DOHH2 (cell line): ENCODE data around the gene USP46.

Experiments used
- H3F3A ChIP-seq: fragments of 200-600 bp; sonication (generic), shearing (Covaris generic); 2 replicates; pipeline ENCODE4 v1.6.0; 2016; ENCODE audit warnings: antibody characterized with exemption, mild to moderate bottlenecking; ENCODE audit not compliant: control insufficient read depth, insufficient read depth
- H3K27ac ChIP-seq: fragments of 200-600 bp; sonication (generic); 2 replicates; pipeline ENCODE4 v1.5.1; 2014; ENCODE audit warnings: low read depth, mild to moderate bottlenecking, low read length, moderate library complexity
- H3K27me3 ChIP-seq: fragments of 200-600 bp; sonication (generic); 2 replicates; pipeline ENCODE4 v1.6.1; 2014; ENCODE audit warnings: mild to moderate bottlenecking, low read length, mixed read lengths; ENCODE audit not compliant: control insufficient read depth
- H3K36me3 ChIP-seq: fragments of 200-600 bp; sonication (generic); 2 replicates; pipeline ENCODE4 v1.6.1; 2014; ENCODE audit warnings: mild to moderate bottlenecking, low read length, moderate library complexity, mixed read lengths; ENCODE audit not compliant: control insufficient read depth
- H3K4me1 ChIP-seq: fragments of 200-600 bp; sonication (generic); 2 replicates; pipeline ENCODE4 v1.6.1; 2014; ENCODE audit warnings: mild to moderate bottlenecking, low read length, mixed read lengths; ENCODE audit not compliant: control insufficient read depth
- H3K4me2 ChIP-seq: fragments of 200-600 bp; sonication (generic); 2 replicates; pipeline ENCODE4 v1.6.0; 2014; ENCODE audit warnings: mild to moderate bottlenecking, low read length, moderate library complexity
- H3K4me3 ChIP-seq: fragments of 200-600 bp; sonication (generic); 2 replicates; pipeline ENCODE4 v1.5.1; 2014; ENCODE audit warnings: mild to moderate bottlenecking, low read length, mixed read lengths
- H3K79me2 ChIP-seq: fragments of 200-600 bp; sonication (generic); 2 replicates; pipeline ENCODE4 v1.6.1; 2014; ENCODE audit warnings: mild to moderate bottlenecking, low read length, mixed read lengths; ENCODE audit not compliant: control insufficient read depth
- H3K9me2 ChIP-seq: fragments of 200-600 bp; sonication (generic); replicated peaks from 2 replicates; pipeline ENCODE4 v1.6.1; 2014; ENCODE audit warnings: mild to moderate bottlenecking, low read length, mixed read lengths; ENCODE audit not compliant: control insufficient read depth
- H3K9me3 ChIP-seq: fragments of 200-600 bp; sonication (generic); 2 replicates; pipeline ENCODE4 v1.6.1; 2014; ENCODE audit warnings: antibody characterized with exemption, low read length, mixed read lengths; ENCODE audit not compliant: control insufficient read depth, insufficient read depth
- H4K20me1 ChIP-seq: fragments of 200-600 bp; sonication (generic); 2 replicates; pipeline ENCODE4 v1.6.0; 2014; ENCODE audit warnings: low read depth, mild to moderate bottlenecking, antibody characterized with exemption, low read length, moderate library complexity; ENCODE audit not compliant: control insufficient read depth, insufficient read depth
- CTCF ChIP-seq: fragments of 200-600 bp; sonication (generic); IDR thresholded peaks from one replicate; pipeline ENCODE4 v1.5.1; 2014; ENCODE audit warnings: antibody characterized with exemption, mild to moderate bottlenecking, low read depth, low read length; ENCODE audit not compliant: poor library complexity, severe bottlenecking
- EZH2phosphoT487 ChIP-seq: fragments of 200-600 bp; sonication (generic); IDR thresholded peaks from 2 replicates; pipeline ENCODE4 v1.6.1; 2017; ENCODE audit warnings: borderline replicate concordance, mild to moderate bottlenecking, antibody characterized with exemption, low read length, moderate library complexity, mixed read lengths

USP46 gene

GRCh38 chr4:52676536-52676935 lies 17.4 kb upstream of the USP46 start:
- no peaks in the 10 kb centered on the region for H3K36me3 ChIP-seq
- H3K79me2 ChIP-seq, result no peaks in the 10 kb centered on the region
- H3K9me3 ChIP-seq, result no peaks in the 10 kb centered on the region
- no peak for TF ChIP-seq CTCF
- no peak for TF ChIP-seq EZH2phosphoT487
- H3K27ac ChIP-seq, result no peak overlapping the region
- H3K4me2 ChIP-seq, result no peak overlapping the region
- H3K4me1 ChIP-seq, result no peaks in the 10 kb centered on the region
- H3K4me3 ChIP-seq, result no peak overlapping the region
- no peaks in the 10 kb centered on the region for H4K20me1 ChIP-seq
- no peaks in the 10 kb centered on the region for H3K9me2 ChIP-seq
- no peaks in the 10 kb centered on the region for H3K27me3 ChIP-seq
- H3F3A ChIP-seq, result no peaks in the 10 kb centered on the region

GRCh38 chr4:52675111-52675510 lies 16.0 kb upstream of the USP46 start:
- Histone ChIP-seq H3K9me2 (no peaks in the 10 kb centered on the region), H3K79me2 (no peaks in the 10 kb centered on the region), H3K9me3 (no peaks in the 10 kb centered on the region), H3K27me3 (no peaks in the 10 kb centered on the region), H3K4me3 (no peak overlapping the region), H3K27ac (no peak overlapping the region), H4K20me1 (no peaks in the 10 kb centered on the region), H3K36me3 (no peaks in the 10 kb centered on the region), H3K4me1 (no peaks in the 10 kb centered on the region), H3F3A (no peaks in the 10 kb centered on the region), H3K4me2 (no peak overlapping the region)
- TF ChIP-seq CTCF, result no peak
- no peak for TF ChIP-seq EZH2phosphoT487

- no peaks in the 10 kb centered on the region for H3K9me3 ChIP-seq
- no peaks in the 10 kb centered on the region for H3K36me3 ChIP-seq
- H3K79me2 ChIP-seq, result no peaks in the 10 kb centered on the region
- TF ChIP-seq EZH2phosphoT487 (no peak), CTCF (no peak)
- H3K4me3 ChIP-seq, result no peak overlapping the region
- H3K4me2 ChIP-seq, result no peak overlapping the region
- H4K20me1 ChIP-seq, result no peaks in the 10 kb centered on the region
- H3F3A ChIP-seq, result no peaks in the 10 kb centered on the region
- no peaks in the 10 kb centered on the region for H3K27me3 ChIP-seq
- no peak overlapping the region for H3K27ac ChIP-seq
- no peaks in the 10 kb centered on the region for H3K4me1 ChIP-seq
- no peaks in the 10 kb centered on the region for H3K9me2 ChIP-seq
These were observed 11.6 kb upstream of the USP46 start for GRCh38 chr4:52670739-52671138.

- Histone ChIP-seq H3K4me3 (no peak overlapping the region), H3K9me3 (no peaks in the 10 kb centered on the region), H4K20me1 (no peaks in the 10 kb centered on the region), H3K4me2 (no peak overlapping the region), H3F3A (no peaks in the 10 kb centered on the region), H3K36me3 (no peaks in the 10 kb centered on the region), H3K4me1 (peaks cover 3% of the 10 kb centered on the region; the same call in 1 of the 2 replicates), H3K9me2 (no peaks in the 10 kb centered on the region), H3K79me2 (no peaks in the 10 kb centered on the region), H3K27me3 (no peaks in the 10 kb centered on the region), H3K27ac (no peak overlapping the region)
- TF ChIP-seq CTCF (no peak), EZH2phosphoT487 (no peak)
These were observed 11.0 kb upstream of the USP46 start for GRCh38 chr4:52670121-52670520.
